Placental pericyte (primary cell): ENCODE data around the gene STARD6. TPM values are rescaled to one million over a fixed set of nuclear protein-coding genes. Genes with fewer than 3 reads are reported as not detected.

Experiments used
- small RNA-seq: library from RNA; depleted of rRNA; stranded (forward); fragments of <200 nt; gene quantifications from one replicate; pipeline ENCODE3, GENCODE V24; 2012; ENCODE audit warnings: low replicate concordance
- total RNA-seq: library from RNA; depleted of rRNA; stranded (reverse); fragments of >200 nt; gene quantifications from 2 replicates; pipeline ENCODE4 v1.2.3, GENCODE V29; 2012

STARD6 gene, protein sequence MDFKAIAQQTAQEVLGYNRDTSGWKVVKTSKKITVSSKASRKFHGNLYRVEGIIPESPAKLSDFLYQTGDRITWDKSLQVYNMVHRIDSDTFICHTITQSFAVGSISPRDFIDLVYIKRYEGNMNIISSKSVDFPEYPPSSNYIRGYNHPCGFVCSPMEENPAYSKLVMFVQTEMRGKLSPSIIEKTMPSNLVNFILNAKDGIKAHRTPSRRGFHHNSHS
- not detected in 2 replicates for total RNA-seq

GRCh38 chr18:54357660-54358494 lies at the start of gene STARD6, which contains the start of gene C18orf54:
TSS of gene STARD6 (minus strand) at chr18:54357858. CDS start at chr18:54354573, 3,285 bp downstream.
TSS of gene C18orf54 (plus strand) at chr18:54357906. CDS start at chr18:54360573, 2,667 bp downstream.

Small RNA genes within 50 kb of the gene (small RNA-seq; reads per million reads assigned to genes)
- gene SNRPGP2: 0.29 reads per million

Other genes starting within 250 kb of the STARD6 start
- 18.8 and 26.2 TPM in 2 replicates for gene MBD2, start 133.2 kb downstream of the STARD6 start, total RNA-seq
- 25.2 and 26.9 TPM in 2 replicates for gene POLI, start 88.3 kb downstream of the STARD6 start, total RNA-seq
- gene C18orf54, start within 50 bp of the STARD6 start, total RNA-seq: 0.66 and 8.9 TPM in 2 replicates
- not detected in 2 replicates for gene DYNAP, start 233.4 kb upstream of the STARD6 start, total RNA-seq